ENCODE data around the gene EFHC1.
"Not testable (repeated sequence)": the region's sequence is repeated elsewhere in the genome, so short reads cannot be mapped to it uniquely, and the experiment has no call there.

The EFHC1 gene

GRCh38 chr6:52435345-52435744 is 15.2 kb downstream of the EFHC1 start:
- no peak for DNase-seq (ENCODE audit: low read depth in 4 of 4, low spot score in 1 of 4)

GRCh38 chr6:52438926-52439325 is 18.8 kb downstream of the EFHC1 start:
- DNase-seq (ENCODE audit: low read depth in 4 of 4, low spot score in 1 of 4) = no peak

GRCh38 chr6:52454556-52454955 is 34.4 kb downstream of the EFHC1 start:
- no peak for DNase-seq (ENCODE audit: low read depth in 4 of 4, low spot score in 1 of 4)

GRCh38 chr6:52457096-52457495 is 37.0 kb downstream of the EFHC1 start:
- DNase-seq (ENCODE audit: low read depth in 4 of 4, low spot score in 1 of 4) = no peak

- DNase-seq (ENCODE audit: low read depth in 4 of 4, low spot score in 1 of 4) = not testable (repeated sequence)
These were observed 41.1 kb downstream of the EFHC1 start for GRCh38 chr6:52461194-52461593.

GRCh38 chr6:52474173-52474572 is 54.0 kb downstream of the EFHC1 start:
- DNase-seq (ENCODE audit: low read depth in 4 of 4, low spot score in 1 of 4) = no peak

- DNase-seq (ENCODE audit: low read depth in 4 of 4, low spot score in 1 of 4) = no peak
These were observed 55.2 kb downstream of the EFHC1 start for GRCh38 chr6:52475307-52475706.

- no peak for DNase-seq (ENCODE audit: low read depth in 4 of 4, low spot score in 1 of 4)
These were observed 62.9 kb downstream of the EFHC1 start for GRCh38 chr6:52482903-52483670.

GRCh38 chr6:52483671-52484003 is 63.5 kb downstream of the EFHC1 start:
- no peak for DNase-seq (ENCODE audit: low read depth in 4 of 4, low spot score in 1 of 4)

- no peak for DNase-seq (ENCODE audit: low read depth in 4 of 4, low spot score in 1 of 4)
These were observed 69.7 kb downstream of the EFHC1 start for GRCh38 chr6:52489881-52490280.

- DNase-seq (ENCODE audit: low read depth in 4 of 4, low spot score in 1 of 4) = no peak
These were observed 71.3 kb downstream of the EFHC1 start for GRCh38 chr6:52491203-52492069.

- no peak for DNase-seq (ENCODE audit: low read depth in 4 of 4, low spot score in 1 of 4)
These were observed 73.5 kb downstream of the EFHC1 start for GRCh38 chr6:52493669-52494068.

- DNase-seq (ENCODE audit: low read depth in 4 of 4, low spot score in 1 of 4) = no peak
These were observed 74.3 kb downstream of the EFHC1 start for GRCh38 chr6:52494298-52495072.

- DNase-seq (ENCODE audit: low read depth in 4 of 4, low spot score in 1 of 4) = no peak
These were observed 75.8 kb downstream of the EFHC1 start for GRCh38 chr6:52495922-52496321.

- no peak for DNase-seq (ENCODE audit: low read depth in 4 of 4, low spot score in 1 of 4)
These were observed 76.5 kb downstream of the EFHC1 start for GRCh38 chr6:52496631-52497030.

GRCh38 chr6:52497652-52498408 is 77.7 kb downstream of the EFHC1 start:
- no peak for DNase-seq (ENCODE audit: low read depth in 4 of 4, low spot score in 1 of 4)

- no peak for DNase-seq (ENCODE audit: low read depth in 4 of 4, low spot score in 1 of 4)
These were observed 78.4 kb downstream of the EFHC1 start for GRCh38 chr6:52498538-52499017.

GRCh38 chr6:52499026-52499425 is 78.9 kb downstream of the EFHC1 start:
- no peak for DNase-seq (ENCODE audit: low read depth in 4 of 4, low spot score in 1 of 4)

- DNase-seq (ENCODE audit: low read depth in 4 of 4, low spot score in 1 of 4) = no peak
These were observed 79.6 kb downstream of the EFHC1 start for GRCh38 chr6:52499681-52500236.

Measured in stimulated activated CD4-positive, alpha-beta T cell treated with anti-CD3 and anti-CD28 coated beads, Interleukin-1b, Interleukin-23, amount 100 ng/mL, for 24 hours (primary cell).